GM20000 (cell line): Measurements from ENCODE around the gene TMEM178B.

ENCODE experiments used
- DNase-seq: peaks from one replicate; pipeline ENCODE4 v3.0.0; 2012; ENCODE audit warnings: low spot score
- CTCF ChIP-seq: IDR thresholded peaks from 2 replicates; pipeline ENCODE4 v1.5.1; 2012; ENCODE audit warnings: mild to moderate bottlenecking, control low read depth; ENCODE audit errors: extremely low read depth, missing control alignments

TMEM178B gene

GRCh38 chr7:141300816-141301215 is 227.0 kb downstream of the TMEM178B start:
- no peak for TF ChIP-seq CTCF
- no peak for DNase-seq

- no peak for TF ChIP-seq CTCF
- DNase-seq, result no peak
Observed at GRCh38 chr7:141301544-141301943, 227.7 kb downstream of the TMEM178B start.

GRCh38 chr7:141302617-141303016 is 228.8 kb downstream of the TMEM178B start:
- no peak for DNase-seq
- no peak for TF ChIP-seq CTCF

GRCh38 chr7:141304291-141304690 is 230.4 kb downstream of the TMEM178B start:
- no peak for DNase-seq
- no peak for TF ChIP-seq CTCF

- no peak for DNase-seq
- TF ChIP-seq CTCF, result no peak
Observed at GRCh38 chr7:141306081-141306480, 232.2 kb downstream of the TMEM178B start.

- TF ChIP-seq CTCF, result no peak
- DNase-seq, result no peak
Observed at GRCh38 chr7:141312395-141312794, 238.5 kb downstream of the TMEM178B start.

GRCh38 chr7:141312828-141313521 is 239.1 kb downstream of the TMEM178B start:
- no peak for TF ChIP-seq CTCF
- DNase-seq, result no peak
